Kidney glomerular epithelial cell (primary cell): ENCODE data around the gene MYEF2.

Experiments used
- DNase-seq: peaks from one replicate; lab custom pipeline; 2025; lab: John Stamatoyannopoulos, UW

The MYEF2 gene

DNA sequence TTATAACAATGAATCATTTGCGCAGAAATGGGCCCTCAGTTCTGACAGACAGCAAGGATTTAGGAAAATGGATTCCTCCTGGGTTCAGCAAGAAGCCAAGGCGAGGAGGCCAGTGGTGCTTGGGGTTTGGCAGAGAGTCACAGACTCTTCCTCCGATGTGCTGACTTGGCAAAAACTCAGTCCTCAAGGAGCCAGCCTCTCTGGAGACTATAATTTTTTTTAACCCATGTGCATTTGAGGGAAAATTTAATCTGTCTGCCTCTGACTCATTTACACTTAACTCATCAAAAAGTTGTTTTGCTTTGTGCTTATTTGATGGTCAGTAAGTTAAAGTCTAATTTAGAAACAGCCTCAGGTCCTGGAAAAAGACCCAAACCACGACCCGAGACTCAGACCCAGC lies 91.5 kb downstream of the MYEF2 start:
- DNase-seq = no peak

- DNase-seq = no peak
Measured at GRCh38 chr15:48086133-48086532, 92.0 kb downstream of the MYEF2 start.

GRCh38 chr15:48085591-48085930 lies 92.5 kb downstream of the MYEF2 start:
- no peak for DNase-seq

DNA sequence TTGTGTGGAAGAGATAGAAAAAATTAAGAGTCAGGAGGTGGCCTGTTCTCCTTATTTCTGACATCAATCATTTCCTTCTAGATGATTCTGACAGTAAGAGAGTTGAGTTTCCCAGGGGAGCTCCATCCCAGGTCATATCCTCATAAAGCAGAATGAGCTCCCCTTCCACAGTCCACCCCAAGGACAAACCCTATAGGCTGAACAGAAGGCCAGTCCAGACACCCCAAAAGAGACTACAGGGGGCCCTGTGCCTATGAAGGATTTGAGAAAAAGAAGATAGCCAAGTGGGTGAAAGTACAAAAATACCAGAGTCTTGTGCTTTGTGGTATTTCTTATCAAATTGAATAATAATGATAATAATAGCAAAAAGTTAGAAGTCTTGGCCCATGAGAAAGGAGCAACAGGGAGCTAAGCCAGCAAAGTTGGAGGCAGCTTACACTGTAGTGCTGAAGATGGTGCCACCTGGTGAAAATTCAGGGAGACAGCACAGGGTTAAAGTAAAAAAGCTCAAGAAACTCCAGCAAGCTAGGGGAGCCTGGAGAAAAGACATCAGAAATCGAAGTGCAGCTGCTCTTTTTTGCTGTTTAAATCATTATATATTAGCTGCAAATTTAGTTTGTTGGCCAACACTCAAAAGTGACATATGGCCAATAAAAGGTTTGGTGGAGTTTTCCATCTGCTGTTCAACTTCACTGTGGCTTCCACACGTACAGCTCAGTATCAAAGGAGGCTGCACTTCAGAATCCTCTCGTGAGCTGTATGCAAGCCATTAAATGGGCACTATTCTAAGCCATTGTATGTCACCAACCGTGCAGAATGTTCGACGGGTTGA lies 93.1 kb downstream of the MYEF2 start:
- peak; percentile 62 for DNase-seq
